Measurements from ENCODE around the gene SYNJ2. TPM values are rescaled to one million over a fixed set of nuclear protein-coding genes. Genes with fewer than 3 reads are reported as not detected.

The SYNJ2 gene
- total RNA-seq, 5 donors from 2014 or later (not counting 1 experiment from before 2014, with no cell fraction given): 20.0 to 37.0 (median 22.3) TPM

GRCh38 chr6:158002951-158003853 is 21.5 kb downstream of the SYNJ2 start:
- WGBS (ENCODE audit: insufficient coverage): 57% methylated on average over 14 of the region's 15 CpGs

DNA sequence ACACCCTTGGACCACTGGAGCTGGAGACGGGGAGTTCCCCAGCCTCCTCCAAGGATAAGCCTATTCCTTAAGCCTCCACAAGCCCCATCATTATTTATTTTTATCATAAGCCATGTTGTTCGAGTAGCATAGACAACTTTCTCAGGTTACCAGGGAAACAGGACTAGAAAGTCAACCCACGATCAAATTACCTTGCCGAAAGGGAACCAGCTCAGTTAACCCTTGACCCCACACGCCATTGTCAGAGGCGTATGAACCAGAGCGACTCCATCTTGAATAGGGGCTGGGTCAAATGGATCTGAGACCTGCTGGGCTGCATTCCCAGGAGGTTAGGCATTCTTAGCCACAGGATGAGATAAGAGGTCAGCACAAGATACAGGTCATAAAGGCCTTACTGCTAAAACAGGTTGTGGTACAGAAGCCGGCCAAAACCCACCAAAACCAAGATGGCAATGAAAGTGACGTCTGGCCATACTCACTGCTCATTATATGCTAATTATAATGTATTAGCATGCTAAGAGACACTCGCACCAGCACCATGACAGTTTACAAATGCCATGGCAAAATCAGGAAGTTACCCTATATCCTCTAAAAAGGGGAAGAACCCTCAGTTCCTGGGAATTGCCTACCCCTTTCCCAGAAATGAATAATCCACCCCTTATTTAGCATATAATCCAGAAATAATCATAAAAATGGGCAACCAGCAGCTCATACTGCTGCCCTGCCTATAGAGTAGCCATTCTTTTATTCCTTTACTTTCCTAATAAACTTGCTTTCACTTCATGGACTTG is 22.4 kb downstream of the SYNJ2 start:
- Histone ChIP-seq H3K4me1 (ENCODE audit: control insufficient read depth in 1 of 2, extremely low read depth in 1 of 2, insufficient read depth in 2 of 2, low read length in 2 of 2) (peaks cover 29 to 48% of the 10 kb centered on the region in 2 experiments), H3K27me3 (replicated peaks in 1 of 2; ENCODE audit: control insufficient read depth in 2 of 2, extremely low read depth in 1 of 2, insufficient read depth in 2 of 2, low read length in 1 of 2) (no peaks in the 10 kb centered on the region), H3K36me3 (ENCODE audit: control insufficient read depth in 2 of 2, extremely low read depth in 1 of 2, insufficient read depth in 1 of 2, low read length in 1 of 2) (peaks cover 0 to 3% of the 10 kb centered on the region in 2 donors), H3K27ac (ENCODE audit: low read length) (no peak overlapping the region), H3K9me3 (no peaks in the 10 kb centered on the region), H3K4me3 (ENCODE audit: control insufficient read depth in 1 of 2, extremely low read depth in 1 of 2, low read length in 1 of 2) (no peak overlapping the region)
- H3K36me3 Mint-ChIP-seq: peaks cover 19% of the 10 kb centered on the region
- ChIA-PET CTCF (no interaction called here), POLR2A (no interaction called here)
- no peaks in the 10 kb centered on the region for H3K27me3 Mint-ChIP-seq
- peaks cover 0 to 4% (median 0%) of the 10 kb centered on the region in 3 donors for H3K9me3 Mint-ChIP-seq
- no peak overlapping the region for H3K4me3 Mint-ChIP-seq
- H3K4me1 Mint-ChIP-seq: peaks cover 68 to 79% (median 72%) of the 10 kb centered on the region in 3 donors
- DNase-seq (no peak), ATAC-seq (replicated peaks in 1 of 4) (no peak)
- WGBS (ENCODE audit: insufficient coverage): 91% methylated on average over 6 of the region's 10 CpGs
- no peak overlapping the region for H3K27ac Mint-ChIP-seq

More at GRCh38 chr6:158002951-158003853, 21.5 kb downstream of the SYNJ2 start:
- peak in 2 of 4 experiments; percentile 29 to 63 for ATAC-seq (replicated peaks in 1 of 4)
- Mint-ChIP-seq H3K27me3 (no peaks in the 10 kb centered on the region), H3K4me1 (peaks cover 62 to 70% (median 67%) of the 10 kb centered on the region in 3 donors), H3K27ac (peak overlapping the region; percentile 78 to 90), H3K36me3 (peaks cover 19% of the 10 kb centered on the region), H3K4me3 (peak overlapping the region in 2 of 3 donors; percentile 15 to 47), H3K9me3 (peaks cover 0 to 4% (median 0%) of the 10 kb centered on the region in 3 donors)
- Histone ChIP-seq H3K36me3 (ENCODE audit: control insufficient read depth in 2 of 2, extremely low read depth in 1 of 2, insufficient read depth in 1 of 2, low read length in 1 of 2) (peaks cover 0 to 4% of the 10 kb centered on the region in 2 donors), H3K9me3 (no peaks in the 10 kb centered on the region), H3K27me3 (replicated peaks in 1 of 2; ENCODE audit: control insufficient read depth in 2 of 2, extremely low read depth in 1 of 2, insufficient read depth in 2 of 2, low read length in 1 of 2) (no peaks in the 10 kb centered on the region), H3K4me3 (ENCODE audit: control insufficient read depth in 1 of 2, extremely low read depth in 1 of 2, low read length in 1 of 2) (no peak overlapping the region), H3K4me1 (ENCODE audit: control insufficient read depth in 1 of 2, extremely low read depth in 1 of 2, insufficient read depth in 2 of 2, low read length in 2 of 2) (peaks cover 24 to 39% of the 10 kb centered on the region in 2 experiments), H3K27ac (ENCODE audit: low read length) (no peak overlapping the region)
- ChIA-PET POLR2A (interaction anchor here in 1 of 2 donors (0.5 kb wide), 1 partner anchor 1019 kb away, joined by 3 read pairs; no protein-coding TSS in a partner anchor), CTCF (no interaction called here)
- DNase-seq: peak in 1 of 35 experiments; percentile 27

- Histone ChIP-seq H3K9me3 (no peaks in the 10 kb centered on the region), H3K27ac (ENCODE audit: low read length) (no peak overlapping the region), H3K27me3 (replicated peaks in 1 of 2; ENCODE audit: control insufficient read depth in 2 of 2, extremely low read depth in 1 of 2, insufficient read depth in 2 of 2, low read length in 1 of 2) (no peaks in the 10 kb centered on the region), H3K4me1 (ENCODE audit: control insufficient read depth in 1 of 2, extremely low read depth in 1 of 2, insufficient read depth in 2 of 2, low read length in 2 of 2) (peaks cover 31 to 54% of the 10 kb centered on the region in 2 experiments), H3K4me3 (ENCODE audit: control insufficient read depth in 1 of 2, extremely low read depth in 1 of 2, low read length in 1 of 2) (no peak overlapping the region), H3K36me3 (ENCODE audit: control insufficient read depth in 2 of 2, extremely low read depth in 1 of 2, insufficient read depth in 1 of 2, low read length in 1 of 2) (no peaks in the 10 kb centered on the region)
- no peak for ATAC-seq (replicated peaks in 1 of 4)
- Mint-ChIP-seq H3K36me3 (peaks cover 19% of the 10 kb centered on the region), H3K4me1 (peaks cover 71 to 79% (median 74%) of the 10 kb centered on the region in 3 donors), H3K27ac (no peak overlapping the region), H3K4me3 (no peak overlapping the region), H3K27me3 (no peaks in the 10 kb centered on the region), H3K9me3 (peaks cover 0 to 4% (median 0%) of the 10 kb centered on the region in 3 donors)
- 93% methylated on average over 14 of the region's 14 CpGs for WGBS (ENCODE audit: insufficient coverage)
- ChIA-PET CTCF (no interaction called here), POLR2A (no interaction called here)
- DNase-seq: no peak
These were observed 23.0 kb downstream of the SYNJ2 start for GRCh38 chr6:158004701-158005095.

GRCh38 chr6:158005626-158006180 is 24.0 kb downstream of the SYNJ2 start:
- H3K4me3 ChIP-seq (ENCODE audit: control insufficient read depth in 1 of 2, extremely low read depth in 1 of 2, low read length in 1 of 2): no peak overlapping the region
- DNase-seq (no peak), ATAC-seq (replicated peaks in 1 of 4) (no peak)
- Mint-ChIP-seq H3K27me3 (no peaks in the 10 kb centered on the region), H3K27ac (peak overlapping the region in 1 of 2 donors; percentile 39), H3K36me3 (peaks cover 17% of the 10 kb centered on the region), H3K4me1 (peaks cover 77 to 90% (median 81%) of the 10 kb centered on the region in 3 donors), H3K9me3 (peaks cover 0 to 4% (median 0%) of the 10 kb centered on the region in 3 donors), H3K4me3 (peak overlapping the region in 1 of 3 donors; percentile 51)
- no peak overlapping the region for H3K27ac ChIP-seq (ENCODE audit: low read length)
- WGBS (ENCODE audit: insufficient coverage): 74% methylated on average over 11 of the region's 11 CpGs
- no peaks in the 10 kb centered on the region for H3K36me3 ChIP-seq (ENCODE audit: control insufficient read depth in 2 of 2, extremely low read depth in 1 of 2, insufficient read depth in 1 of 2, low read length in 1 of 2)
- H3K9me3 ChIP-seq: no peaks in the 10 kb centered on the region
- POLR2A ChIA-PET: no interaction called here
- no peaks in the 10 kb centered on the region for H3K27me3 ChIP-seq (replicated peaks in 1 of 2; ENCODE audit: control insufficient read depth in 2 of 2, extremely low read depth in 1 of 2, insufficient read depth in 2 of 2, low read length in 1 of 2)
- H3K4me1 ChIP-seq (ENCODE audit: control insufficient read depth in 1 of 2, extremely low read depth in 1 of 2, insufficient read depth in 2 of 2, low read length in 2 of 2): peaks cover 38 to 64% of the 10 kb centered on the region in 2 experiments
- CTCF ChIA-PET: interaction anchor here in 1 of 2 donors (0.6 kb wide), 1 partner anchor 1715 kb away, joined by 3 read pairs; no protein-coding TSS in a partner anchor

- DNase-seq: no peak
- Histone ChIP-seq H3K4me3 (ENCODE audit: control insufficient read depth in 1 of 2, extremely low read depth in 1 of 2, low read length in 1 of 2) (no peak overlapping the region), H3K36me3 (ENCODE audit: control insufficient read depth in 2 of 2, extremely low read depth in 1 of 2, insufficient read depth in 1 of 2, low read length in 1 of 2) (no peaks in the 10 kb centered on the region), H3K9me3 (no peaks in the 10 kb centered on the region), H3K4me1 (ENCODE audit: control insufficient read depth in 1 of 2, extremely low read depth in 1 of 2, insufficient read depth in 2 of 2, low read length in 2 of 2) (peaks cover 42 to 71% of the 10 kb centered on the region in 2 experiments), H3K27me3 (replicated peaks in 1 of 2; ENCODE audit: control insufficient read depth in 2 of 2, extremely low read depth in 1 of 2, insufficient read depth in 2 of 2, low read length in 1 of 2) (no peaks in the 10 kb centered on the region), H3K27ac (ENCODE audit: low read length) (no peak overlapping the region)
- Mint-ChIP-seq H3K4me3 (peak overlapping the region in 1 of 3 donors; percentile 51), H3K4me1 (peaks cover 80 to 96% (median 84%) of the 10 kb centered on the region in 3 donors), H3K9me3 (peaks cover 0 to 4% (median 0%) of the 10 kb centered on the region in 3 donors), H3K27me3 (no peaks in the 10 kb centered on the region), H3K36me3 (peaks cover 14% of the 10 kb centered on the region), H3K27ac (peak overlapping the region in 1 of 2 donors; percentile 3)
- WGBS (ENCODE audit: insufficient coverage): 98% methylated on average over 6 of the region's 7 CpGs
- no peak for ATAC-seq (replicated peaks in 1 of 4)
- CTCF ChIA-PET: interaction anchor here in 1 of 2 donors (0.6 kb wide), 1 partner anchor 1715 kb away, joined by 3 read pairs; no protein-coding TSS in a partner anchor
- POLR2A ChIA-PET: no interaction called here
These were observed 24.7 kb downstream of the SYNJ2 start for GRCh38 chr6:158006331-158006730.

Data from T-cell (primary cell).